Glutamatergic neuron (in vitro differentiated cells): ENCODE measurements around the gene DYNLRB1. TPM values are rescaled to one million over a fixed set of nuclear protein-coding genes. Genes with fewer than 3 reads are reported as not detected.

ENCODE experiments used
- DNase-seq: peaks from one replicate; pipeline ENCODE4 v3.0.0; 2022
- H3K27ac Mint-ChIP-seq: one replicate; pipeline ENCODE4 v1.8.0; 2020; ENCODE audit warnings: mild to moderate bottlenecking, mixed read lengths, inconsistent platforms; ENCODE audit not compliant: unreplicated experiment
- H3K27me3 Mint-ChIP-seq: one replicate; pipeline ENCODE4 v1.8.0; 2020; ENCODE audit warnings: mild to moderate bottlenecking, moderate library complexity, mixed read lengths, inconsistent platforms; ENCODE audit not compliant: unreplicated experiment
- H3K36me3 Mint-ChIP-seq: one replicate; pipeline ENCODE4 v1.8.0; 2020; ENCODE audit warnings: mild to moderate bottlenecking, mixed read lengths, inconsistent platforms; ENCODE audit not compliant: unreplicated experiment
- H3K4me1 Mint-ChIP-seq: one replicate; pipeline ENCODE4 v1.8.0; 2020; ENCODE audit warnings: mild to moderate bottlenecking, low read depth, mixed read lengths, inconsistent platforms; ENCODE audit not compliant: unreplicated experiment
- H3K4me3 Mint-ChIP-seq: one replicate; pipeline ENCODE4 v1.8.0; 2020; ENCODE audit warnings: mild to moderate bottlenecking, mixed read lengths, inconsistent platforms; ENCODE audit not compliant: unreplicated experiment
- H3K9me3 Mint-ChIP-seq: one replicate; pipeline ENCODE4 v1.8.0; 2020; ENCODE audit warnings: mild to moderate bottlenecking, moderate library complexity, mixed read lengths, inconsistent platforms; ENCODE audit not compliant: unreplicated experiment
- total RNA-seq: library from RNA; stranded (reverse); fragmentation: NEBNext Ultra II Directional; extraction: Animal tissue kit (Norgen Biotek cat#: 25700); gene quantifications from one replicate; pipeline ENCODE4 v1.2.1, GENCODE V29; 2021; ENCODE audit not compliant: unreplicated experiment
- TF ChIP-seq, protein P1 (sequence below): fragments of 200-600 bp; sonication (generic); IDR thresholded peaks from one replicate; pipeline ENCODE4 v1.5.0; 2021; ENCODE audit not compliant: partially characterized antibody, unreplicated experiment

Gene DYNLRB1
- total RNA-seq, 1 donor from 2014 or later, result 185 TPM

- Mint-ChIP-seq H3K9me3 (no peaks in the 10 kb centered on the region), H3K27ac (no peak overlapping the region), H3K4me3 (no peak overlapping the region), H3K4me1 (no peaks in the 10 kb centered on the region), H3K36me3 (no peaks in the 10 kb centered on the region), H3K27me3 (peaks cover 3% of the 10 kb centered on the region)
- TF ChIP-seq, protein P1, sequence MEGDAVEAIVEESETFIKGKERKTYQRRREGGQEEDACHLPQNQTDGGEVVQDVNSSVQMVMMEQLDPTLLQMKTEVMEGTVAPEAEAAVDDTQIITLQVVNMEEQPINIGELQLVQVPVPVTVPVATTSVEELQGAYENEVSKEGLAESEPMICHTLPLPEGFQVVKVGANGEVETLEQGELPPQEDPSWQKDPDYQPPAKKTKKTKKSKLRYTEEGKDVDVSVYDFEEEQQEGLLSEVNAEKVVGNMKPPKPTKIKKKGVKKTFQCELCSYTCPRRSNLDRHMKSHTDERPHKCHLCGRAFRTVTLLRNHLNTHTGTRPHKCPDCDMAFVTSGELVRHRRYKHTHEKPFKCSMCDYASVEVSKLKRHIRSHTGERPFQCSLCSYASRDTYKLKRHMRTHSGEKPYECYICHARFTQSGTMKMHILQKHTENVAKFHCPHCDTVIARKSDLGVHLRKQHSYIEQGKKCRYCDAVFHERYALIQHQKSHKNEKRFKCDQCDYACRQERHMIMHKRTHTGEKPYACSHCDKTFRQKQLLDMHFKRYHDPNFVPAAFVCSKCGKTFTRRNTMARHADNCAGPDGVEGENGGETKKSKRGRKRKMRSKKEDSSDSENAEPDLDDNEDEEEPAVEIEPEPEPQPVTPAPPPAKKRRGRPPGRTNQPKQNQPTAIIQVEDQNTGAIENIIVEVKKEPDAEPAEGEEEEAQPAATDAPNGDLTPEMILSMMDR, result no peak
- DNase-seq, result no peak
Measured at GRCh38 chr20:34575756-34576155, 59.5 kb downstream of the DYNLRB1 start.

DNA sequence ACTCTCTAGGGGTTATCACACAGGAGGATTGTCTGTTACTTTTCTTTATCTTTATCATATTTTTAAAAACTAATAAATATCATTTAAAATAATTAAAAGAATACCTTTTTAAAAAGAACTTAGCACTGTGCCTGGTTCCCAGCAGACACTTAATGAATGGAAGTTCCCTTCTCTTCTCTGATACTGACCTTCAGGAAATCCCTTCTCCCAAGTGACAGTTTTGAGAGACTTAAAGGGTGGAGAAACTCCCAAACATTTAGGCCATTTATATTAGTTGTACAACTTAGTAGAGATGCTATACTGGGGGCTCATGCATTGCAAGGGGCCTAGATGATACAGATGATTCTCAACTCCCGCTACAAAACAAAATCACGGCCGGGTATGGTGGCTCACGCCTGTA, 60.8 kb downstream of the DYNLRB1 start:
- TF ChIP-seq, protein P1, result no peak
- Mint-ChIP-seq H3K9me3 (no peaks in the 10 kb centered on the region), H3K27ac (no peak overlapping the region), H3K36me3 (no peaks in the 10 kb centered on the region), H3K4me1 (no peaks in the 10 kb centered on the region), H3K27me3 (peaks cover 1% of the 10 kb centered on the region), H3K4me3 (no peak overlapping the region)
- no peak for DNase-seq

DNA sequence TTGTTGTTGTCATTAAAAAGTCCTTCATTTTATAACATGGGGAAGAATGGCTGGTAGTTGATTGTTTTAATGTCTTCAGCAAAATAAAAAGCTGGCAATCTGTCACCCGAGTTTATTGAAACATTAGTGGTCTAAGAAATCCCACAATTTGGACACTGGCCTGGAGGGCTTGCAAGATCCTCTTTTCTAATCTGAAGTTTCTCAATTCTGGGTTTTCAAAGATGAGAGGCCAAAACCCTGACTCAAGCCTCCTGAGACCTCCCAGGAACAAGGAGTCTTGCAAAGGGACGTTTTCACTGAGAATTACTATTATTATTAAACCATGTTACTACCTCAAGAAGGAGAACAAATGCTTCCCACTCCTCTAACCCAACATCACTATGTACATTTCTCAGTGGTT, 61.8 kb downstream of the DYNLRB1 start:
- DNase-seq, result no peak
- Mint-ChIP-seq H3K36me3 (no peaks in the 10 kb centered on the region), H3K9me3 (no peaks in the 10 kb centered on the region), H3K27me3 (no peaks in the 10 kb centered on the region), H3K27ac (no peak overlapping the region), H3K4me3 (no peak overlapping the region), H3K4me1 (no peaks in the 10 kb centered on the region)
- TF ChIP-seq, protein P1, result no peak

GRCh38 chr20:34578521-34578920, 62.3 kb downstream of the DYNLRB1 start:
- H3K27me3 Mint-ChIP-seq, result no peaks in the 10 kb centered on the region
- TF ChIP-seq, protein P1, result no peak
- H3K4me3 Mint-ChIP-seq, result no peak overlapping the region
- no peaks in the 10 kb centered on the region for H3K9me3 Mint-ChIP-seq
- H3K36me3 Mint-ChIP-seq, result no peaks in the 10 kb centered on the region
- H3K27ac Mint-ChIP-seq, result no peak overlapping the region
- H3K4me1 Mint-ChIP-seq, result no peaks in the 10 kb centered on the region
- DNase-seq, result no peak

GRCh38 chr20:34579191-34579978, 63.2 kb downstream of the DYNLRB1 start:
- H3K36me3 Mint-ChIP-seq, result no peaks in the 10 kb centered on the region
- no peak overlapping the region for H3K4me3 Mint-ChIP-seq
- H3K27ac Mint-ChIP-seq, result no peak overlapping the region
- no peaks in the 10 kb centered on the region for H3K27me3 Mint-ChIP-seq
- no peaks in the 10 kb centered on the region for H3K9me3 Mint-ChIP-seq
- no peak for DNase-seq
- H3K4me1 Mint-ChIP-seq, result no peaks in the 10 kb centered on the region
- TF ChIP-seq, protein P1, result no peak
